RWPE1 (cell line): ENCODE data around the gene TCERG1L.
"Not testable (repeated sequence)": the region's sequence is repeated elsewhere in the genome, so short reads cannot be mapped to it uniquely, and the experiment has no call there.

ENCODE experiments used
- CTCF ChIA-PET: fragments of 350-600 bp; sonication (Branson Sonifier 250); formaldehyde crosslinking; extraction: SDS; loops from one replicate; lab custom pipeline; 2021; lab: Yijun Ruan, JAX
- POLR2A ChIA-PET: fragments of 400-600 bp; formaldehyde crosslinking; extraction: SDS; loops from one replicate; lab custom pipeline; 2020; ENCODE audit warnings: antibody characterized with exemption; ENCODE audit not compliant: low non-redundant PET; lab: Yijun Ruan, JAX
- DNase-seq: peaks from one replicate; pipeline ENCODE4 v3.0.0; 2012; ENCODE audit warnings: low spot score
- H3K27ac ChIP-seq: fragments of 450-650 bp; 2 replicates; pipeline ENCODE4 v1.5.1; 2017
- CTCF ChIP-seq: fragments of 450-650 bp; conservative IDR thresholded peaks from 2 replicates; pipeline ENCODE4 v1.5.1; 2017; ENCODE audit warnings: low read depth, mild to moderate bottlenecking

The TCERG1L gene

DNA sequence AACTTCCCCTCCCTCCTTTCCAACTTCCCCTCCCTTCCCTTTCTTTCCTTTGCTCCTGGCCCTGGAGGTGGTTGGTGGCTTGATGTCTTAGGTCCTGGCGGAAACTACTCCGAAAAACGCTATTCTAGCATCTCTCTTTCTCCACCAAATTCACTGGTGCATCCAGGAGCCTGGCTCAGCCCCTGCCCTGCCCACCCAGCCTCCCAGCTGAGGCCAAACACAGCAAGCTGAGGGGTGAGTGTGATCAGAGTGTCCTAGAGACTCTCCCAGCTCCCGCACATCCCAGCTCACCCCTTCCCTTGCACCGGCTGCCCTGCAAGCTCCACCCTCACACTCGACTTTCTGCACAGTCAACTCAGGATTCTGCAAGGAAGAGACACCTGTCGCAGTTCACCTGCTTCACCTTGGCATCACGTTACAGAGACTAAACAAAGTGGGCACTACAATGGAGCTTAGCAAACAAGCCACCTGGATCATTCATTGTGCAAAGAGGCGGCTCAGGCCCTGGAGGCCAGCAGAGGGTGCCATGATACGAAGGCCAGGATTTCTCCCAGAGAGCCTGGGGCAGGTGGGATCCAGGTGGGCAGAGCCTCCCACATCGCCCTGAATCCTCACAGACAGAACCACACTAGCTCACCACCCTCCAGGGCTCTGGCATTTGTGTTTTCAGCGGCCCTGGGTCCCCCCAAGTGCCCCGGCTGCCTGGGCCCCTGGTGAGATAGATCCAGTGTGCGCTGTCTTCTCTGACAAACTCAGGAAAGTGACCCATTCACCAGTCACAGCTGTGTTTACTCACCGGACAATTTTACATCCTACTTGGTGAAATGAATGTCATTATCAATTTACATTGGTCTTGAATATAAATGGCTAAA lies 169.6 kb downstream of the TCERG1L start:
- ChIA-PET CTCF (no interaction called here), POLR2A (interaction anchor here (0.6 kb wide), 1 partner anchor 142 kb away, joined by 3 read pairs; no protein-coding TSS in a partner anchor)
- no peak overlapping the region for H3K27ac ChIP-seq
- no peak for TF ChIP-seq CTCF
- DNase-seq = no peak

DNA sequence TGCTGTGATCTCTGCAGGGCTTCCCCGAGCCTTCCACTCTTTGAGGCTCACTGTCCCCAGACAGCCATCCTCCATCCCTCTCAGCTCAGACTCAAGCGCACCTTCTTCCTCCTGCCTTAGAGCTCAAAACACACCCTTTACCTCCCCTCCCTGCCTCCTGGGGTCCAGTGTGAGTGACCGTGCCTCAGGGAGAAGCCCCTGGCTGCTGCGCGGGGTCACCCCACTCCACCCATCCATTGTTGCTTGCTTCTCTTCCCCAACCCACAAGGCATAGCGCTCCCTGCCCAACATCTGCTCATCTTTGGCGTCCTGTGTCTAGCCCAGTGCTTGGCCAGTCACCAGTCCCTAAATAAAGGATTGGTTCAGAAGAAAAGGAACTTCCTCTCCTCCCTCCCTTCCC lies 170.3 kb downstream of the TCERG1L start:
- TF ChIP-seq CTCF = no peak
- DNase-seq = no peak
- no peak overlapping the region for H3K27ac ChIP-seq
- CTCF ChIA-PET = interaction anchor here (0.6 kb wide), 1 partner anchor 71 kb away, joined by 3 read pairs; no protein-coding TSS in a partner anchor
- POLR2A ChIA-PET = no interaction called here

DNA sequence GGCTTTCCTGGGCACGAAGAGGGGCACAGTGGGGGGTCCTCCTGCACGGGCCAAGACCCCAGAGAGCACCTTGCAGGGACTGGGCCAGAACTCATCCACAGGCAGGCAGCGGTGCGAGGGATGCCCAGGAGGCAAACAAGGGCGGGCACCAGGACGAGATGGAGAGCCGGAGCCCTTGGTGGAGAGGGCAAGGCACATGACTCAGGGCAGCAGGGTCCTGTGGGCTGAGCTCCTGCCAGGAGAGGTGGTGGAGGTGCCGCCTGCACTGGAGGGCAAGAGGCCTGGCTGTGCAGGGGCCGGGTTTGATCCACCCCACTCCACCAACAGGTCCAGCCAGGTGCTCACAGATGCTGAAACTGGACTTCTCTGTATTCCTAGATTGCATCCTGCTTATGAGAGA lies 170.9 kb downstream of the TCERG1L start:
- H3K27ac ChIP-seq = no peak overlapping the region
- ChIA-PET CTCF (interaction anchor here (0.6 kb wide), 1 partner anchor 72 kb away, joined by 3 read pairs; no protein-coding TSS in a partner anchor), POLR2A (no interaction called here)
- TF ChIP-seq CTCF = no peak
- DNase-seq = no peak

DNA sequence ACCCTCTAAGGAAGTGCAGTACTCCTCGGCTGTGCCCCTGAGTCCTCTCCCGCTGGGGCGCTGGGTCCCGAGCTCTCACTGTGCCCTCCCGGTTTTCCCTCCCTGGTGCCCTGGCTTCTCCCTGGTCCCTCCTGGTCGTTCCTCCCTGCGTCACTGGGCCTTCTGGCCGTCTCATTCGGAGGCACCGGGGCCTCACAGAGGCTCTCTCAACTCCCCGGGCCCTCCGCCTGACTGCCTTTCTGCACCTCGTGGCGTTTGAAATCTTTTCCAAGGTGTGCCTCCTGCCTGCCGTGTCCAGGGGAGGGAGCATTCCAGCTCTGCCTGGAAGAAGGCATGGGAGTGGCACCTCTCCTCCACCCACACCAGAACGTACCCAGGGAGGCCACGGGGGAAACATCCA lies 174.3 kb downstream of the TCERG1L start:
- TF ChIP-seq CTCF = no peak
- ChIA-PET POLR2A (no interaction called here), CTCF (interaction anchor here (0.6 to 0.7 kb wide), 2 partner anchors 99 to 1646 kb away, joined by 4 to 7 read pairs; no protein-coding TSS in a partner anchor)
- no peak overlapping the region for H3K27ac ChIP-seq
- DNase-seq = no peak

GRCh38 chr10:131136336-131136735 lies 175.2 kb downstream of the TCERG1L start:
- DNase-seq, POLR2A ChIA-PET, H3K27ac ChIP-seq, CTCF ChIA-PET: not testable (repeated sequence)

- CTCF ChIA-PET = no interaction called here
- POLR2A ChIA-PET = no interaction called here
- TF ChIP-seq CTCF = no peak
- no peak overlapping the region for H3K27ac ChIP-seq
- no peak for DNase-seq
Measured at GRCh38 chr10:131135716-131136115, 175.8 kb downstream of the TCERG1L start.

GRCh38 chr10:131134651-131135050 lies 176.9 kb downstream of the TCERG1L start:
- TF ChIP-seq CTCF = no peak
- CTCF ChIA-PET = no interaction called here
- POLR2A ChIA-PET = no interaction called here
- no peak for DNase-seq
- no peak overlapping the region for H3K27ac ChIP-seq
